ENCODE data around the gene GPR15.

DNA sequence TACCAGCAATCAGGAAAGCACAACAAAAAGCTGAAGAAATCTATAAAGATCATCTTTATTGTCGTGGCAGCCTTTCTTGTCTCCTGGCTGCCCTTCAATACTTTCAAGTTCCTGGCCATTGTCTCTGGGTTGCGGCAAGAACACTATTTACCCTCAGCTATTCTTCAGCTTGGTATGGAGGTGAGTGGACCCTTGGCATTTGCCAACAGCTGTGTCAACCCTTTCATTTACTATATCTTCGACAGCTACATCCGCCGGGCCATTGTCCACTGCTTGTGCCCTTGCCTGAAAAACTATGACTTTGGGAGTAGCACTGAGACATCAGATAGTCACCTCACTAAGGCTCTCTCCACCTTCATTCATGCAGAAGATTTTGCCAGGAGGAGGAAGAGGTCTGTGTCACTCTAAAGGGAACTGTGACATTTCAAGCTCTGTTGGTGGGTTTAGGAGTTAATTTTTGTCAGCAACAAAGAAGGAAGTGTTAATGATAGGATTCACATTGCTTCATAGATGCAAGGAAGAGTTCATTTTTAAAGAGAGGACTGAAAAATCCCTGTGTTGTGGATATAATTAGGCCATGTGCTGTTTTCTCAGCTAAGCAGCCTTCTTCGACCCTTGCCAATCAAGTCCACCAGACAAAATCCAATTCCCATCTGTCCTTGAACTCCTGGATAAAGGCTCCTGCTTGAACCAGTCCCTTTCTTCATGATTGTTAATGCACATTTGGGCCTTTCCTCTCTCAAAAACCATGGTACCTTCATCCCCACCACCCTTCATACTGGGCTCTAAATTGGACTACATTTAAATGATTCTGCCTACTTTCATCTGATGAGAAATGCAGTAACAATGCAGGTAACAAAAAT is 1.2 kb downstream of the GPR15 start:
- TF ChIP-seq, protein P1, sequence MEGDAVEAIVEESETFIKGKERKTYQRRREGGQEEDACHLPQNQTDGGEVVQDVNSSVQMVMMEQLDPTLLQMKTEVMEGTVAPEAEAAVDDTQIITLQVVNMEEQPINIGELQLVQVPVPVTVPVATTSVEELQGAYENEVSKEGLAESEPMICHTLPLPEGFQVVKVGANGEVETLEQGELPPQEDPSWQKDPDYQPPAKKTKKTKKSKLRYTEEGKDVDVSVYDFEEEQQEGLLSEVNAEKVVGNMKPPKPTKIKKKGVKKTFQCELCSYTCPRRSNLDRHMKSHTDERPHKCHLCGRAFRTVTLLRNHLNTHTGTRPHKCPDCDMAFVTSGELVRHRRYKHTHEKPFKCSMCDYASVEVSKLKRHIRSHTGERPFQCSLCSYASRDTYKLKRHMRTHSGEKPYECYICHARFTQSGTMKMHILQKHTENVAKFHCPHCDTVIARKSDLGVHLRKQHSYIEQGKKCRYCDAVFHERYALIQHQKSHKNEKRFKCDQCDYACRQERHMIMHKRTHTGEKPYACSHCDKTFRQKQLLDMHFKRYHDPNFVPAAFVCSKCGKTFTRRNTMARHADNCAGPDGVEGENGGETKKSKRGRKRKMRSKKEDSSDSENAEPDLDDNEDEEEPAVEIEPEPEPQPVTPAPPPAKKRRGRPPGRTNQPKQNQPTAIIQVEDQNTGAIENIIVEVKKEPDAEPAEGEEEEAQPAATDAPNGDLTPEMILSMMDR (IDR thresholded peaks at IDR 0.05; ENCODE audit: poor library complexity, severe bottlenecking), result no peak
- TF ChIP-seq, protein P2, sequence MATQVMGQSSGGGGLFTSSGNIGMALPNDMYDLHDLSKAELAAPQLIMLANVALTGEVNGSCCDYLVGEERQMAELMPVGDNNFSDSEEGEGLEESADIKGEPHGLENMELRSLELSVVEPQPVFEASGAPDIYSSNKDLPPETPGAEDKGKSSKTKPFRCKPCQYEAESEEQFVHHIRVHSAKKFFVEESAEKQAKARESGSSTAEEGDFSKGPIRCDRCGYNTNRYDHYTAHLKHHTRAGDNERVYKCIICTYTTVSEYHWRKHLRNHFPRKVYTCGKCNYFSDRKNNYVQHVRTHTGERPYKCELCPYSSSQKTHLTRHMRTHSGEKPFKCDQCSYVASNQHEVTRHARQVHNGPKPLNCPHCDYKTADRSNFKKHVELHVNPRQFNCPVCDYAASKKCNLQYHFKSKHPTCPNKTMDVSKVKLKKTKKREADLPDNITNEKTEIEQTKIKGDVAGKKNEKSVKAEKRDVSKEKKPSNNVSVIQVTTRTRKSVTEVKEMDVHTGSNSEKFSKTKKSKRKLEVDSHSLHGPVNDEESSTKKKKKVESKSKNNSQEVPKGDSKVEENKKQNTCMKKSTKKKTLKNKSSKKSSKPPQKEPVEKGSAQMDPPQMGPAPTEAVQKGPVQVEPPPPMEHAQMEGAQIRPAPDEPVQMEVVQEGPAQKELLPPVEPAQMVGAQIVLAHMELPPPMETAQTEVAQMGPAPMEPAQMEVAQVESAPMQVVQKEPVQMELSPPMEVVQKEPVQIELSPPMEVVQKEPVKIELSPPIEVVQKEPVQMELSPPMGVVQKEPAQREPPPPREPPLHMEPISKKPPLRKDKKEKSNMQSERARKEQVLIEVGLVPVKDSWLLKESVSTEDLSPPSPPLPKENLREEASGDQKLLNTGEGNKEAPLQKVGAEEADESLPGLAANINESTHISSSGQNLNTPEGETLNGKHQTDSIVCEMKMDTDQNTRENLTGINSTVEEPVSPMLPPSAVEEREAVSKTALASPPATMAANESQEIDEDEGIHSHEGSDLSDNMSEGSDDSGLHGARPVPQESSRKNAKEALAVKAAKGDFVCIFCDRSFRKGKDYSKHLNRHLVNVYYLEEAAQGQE (IDR thresholded peaks at IDR 0.05; ENCODE audit: borderline replicate concordance), result no peak
- TF ChIP-seq POLR2AphosphoS5 (IDR thresholded peaks at IDR 0.05), result no peak
- no peak for TF ChIP-seq EP300 (conservative IDR thresholded peaks at IDR 0.05; ENCODE audit: poor library complexity, severe bottlenecking)
- TF ChIP-seq EZH2 (IDR thresholded peaks at IDR 0.05; ENCODE audit: borderline replicate concordance, insufficient read depth, low read length, poor library complexity, severe bottlenecking), result no peak
- TF ChIP-seq MXI1 (conservative IDR thresholded peaks at IDR 0.05; ENCODE audit: poor library complexity, severe bottlenecking), result no peak
- no peak for TF ChIP-seq SMC3 (conservative IDR thresholded peaks at IDR 0.05; ENCODE audit: poor library complexity)
